ENCODE results near the gene CCDC43.

The CCDC43 gene

GRCh38 chr17:44627513-44628242 lies 61.9 kb downstream of the CCDC43 start:
- no peak for DNase-seq (ENCODE audit: low read depth)

All from GM04503 (cell line).